Spleen (tissue), 11 donors: Measurements from ENCODE around the gene UGT1A7. TPM values are rescaled to one million over a fixed set of nuclear protein-coding genes. Genes with fewer than 3 reads are reported as not detected.
A peak's percentile ranks its signal among the peaks of the same experiment; 100 is the strongest.

Source experiments
- DNase-seq: peaks from one replicate; pipeline ENCODE4 v3.0.0-alpha.2; 2020
- H3K27ac ChIP-seq, 8 donors: fragments of 200-600 bp; sonication (generic) in 7 of 8; 1 replicate in 4 of 8; 2 replicates in 4 of 8; pipeline versions ENCODE4 v1.5.0 to v1.8.0; 2016 to 2021; ENCODE audit warnings: inconsistent platforms in 4 of 8, mild to moderate bottlenecking in 4 of 8, moderate library complexity in 1 of 8
- H3K27me3 ChIP-seq, 7 donors: fragments of 200-600 bp; sonication (generic) in 6 of 7; replicated peaks in 1 of 7; 1 replicate in 4 of 7; 2 replicates in 3 of 7; pipeline versions ENCODE4 v1.5.0 to v1.8.0; 2016 to 2021; ENCODE audit warnings: inconsistent platforms in 3 of 7, mild to moderate bottlenecking in 1 of 7
- H3K36me3 ChIP-seq, 6 donors: fragments of 200-600 bp; sonication (generic) in 5 of 6; 1 replicate in 4 of 6; 2 replicates in 2 of 6; pipeline versions ENCODE4 v1.5.0 to v1.8.0; 2016 to 2021; ENCODE audit warnings: inconsistent platforms in 2 of 6
- H3K4me1 ChIP-seq, 6 donors: fragments of 200-600 bp; sonication (generic) in 5 of 6; 1 replicate in 3 of 6; 2 replicates in 3 of 6; pipeline versions ENCODE4 v1.5.0 to v1.8.0; 2016 to 2021; ENCODE audit warnings: inconsistent platforms in 3 of 6
- H3K4me3 ChIP-seq, 8 donors: fragments of 200-600 bp; sonication (generic) in 7 of 8; 1 replicate in 4 of 8; 2 replicates in 4 of 8; pipeline versions ENCODE4 v1.5.0 to v1.8.0; 2016 to 2021; ENCODE audit warnings: inconsistent platforms in 4 of 8, mild to moderate bottlenecking in 4 of 8, moderate library complexity in 2 of 8
- H3K9me3 ChIP-seq, 8 donors: fragments of 200-600 bp; sonication (generic) in 7 of 8; 1 replicate in 4 of 8; 2 replicates in 4 of 8; pipeline versions ENCODE4 v1.5.0 to v1.8.0; 2016 to 2021; ENCODE audit warnings: inconsistent platforms in 4 of 8
- POLR2A ChIP-seq, 3 donors: fragments of 450-650 bp; IDR thresholded peaks; one replicate each; pipeline ENCODE4 v1.5.1; 2017; ENCODE audit warnings: antibody characterized with exemption in 3 of 3, mild to moderate bottlenecking in 1 of 3
- POLR2AphosphoS5 ChIP-seq, 3 donors: sonication (generic); formaldehyde crosslinking; IDR thresholded peaks; one replicate each; pipeline ENCODE4 v1.5.1; 2017; ENCODE audit warnings: antibody characterized with exemption in 3 of 3
- WGBS, 5 donors: extraction: QIAGEN DNeasy Blood & Tissue Kit in 3 of 5; methylation state at CpG; one replicate each; pipeline versions ENCODE4 v1.1.5 to v1.1.7; 2013 to 2018; 5-methylcytosine and 5-hydroxymethylcytosine counted together
- intact Hi-C: fragments of 100-400 bp; cut with DNase I; formaldehyde crosslinking; loops from one replicate; pipeline ENCODE4 v1.15.0; 2023; ENCODE audit warnings: low total_unique reads
- polyA plus RNA-seq, 3 donors: library from polyadenylated mRNA; stranded (reverse); fragments of 200-250 nt; gene quantifications; one replicate each; pipeline ENCODE4 v1.2.1, GENCODE V29; 2013
- total RNA-seq, 7 donors: library from RNA; depleted of rRNA in 3 of 7; stranded (reverse); fragments of >200 nt in 3 of 7; fragmentation: NEBNext Ultra II Directional in 4 of 7; extraction: Animal tissue kit (Norgen Biotek cat#: 25700) in 4 of 7; gene quantifications; one replicate each; pipeline versions ENCODE4 v1.1.0 to v1.2.1, GENCODE V29; 2016 to 2021
- TF ChIP-seq, protein P1 (sequence below), 11 experiments: fragments of 200-600 bp in 7 of 11; fragments of 450-650 bp in 4 of 11; sonication (generic) in 4 of 11; IDR thresholded peaks in 8 of 11; conservative IDR thresholded peaks in 3 of 11; 1 replicate in 7 of 11; 2 replicates in 4 of 11; pipeline versions ENCODE4 v1.4.0 to v1.8.0; 2016 to 2021; ENCODE audit warnings: antibody characterized with exemption in 11 of 11, inconsistent platforms in 4 of 11, mild to moderate bottlenecking in 1 of 11
- donor health status: healthy with polysubstance abuse.
- donor health status: DM: no; HTN: no; CAD: no; lungs with moderate emphysema.
- donor health status: DM: no; HTN: no; CAD: no.
- donor health status: Bipolar disorder and iron deficiency.
- donor health status: healthy.
- donor health status: DM: no; HTN: no; CAD: no.
- donor health status: DM: yes; HTN: yes; CAD: no.

UGT1A7 gene
- total and polyA plus RNA-seq, 10 donors = 0.03 TPM; not detected in 9

DNA sequence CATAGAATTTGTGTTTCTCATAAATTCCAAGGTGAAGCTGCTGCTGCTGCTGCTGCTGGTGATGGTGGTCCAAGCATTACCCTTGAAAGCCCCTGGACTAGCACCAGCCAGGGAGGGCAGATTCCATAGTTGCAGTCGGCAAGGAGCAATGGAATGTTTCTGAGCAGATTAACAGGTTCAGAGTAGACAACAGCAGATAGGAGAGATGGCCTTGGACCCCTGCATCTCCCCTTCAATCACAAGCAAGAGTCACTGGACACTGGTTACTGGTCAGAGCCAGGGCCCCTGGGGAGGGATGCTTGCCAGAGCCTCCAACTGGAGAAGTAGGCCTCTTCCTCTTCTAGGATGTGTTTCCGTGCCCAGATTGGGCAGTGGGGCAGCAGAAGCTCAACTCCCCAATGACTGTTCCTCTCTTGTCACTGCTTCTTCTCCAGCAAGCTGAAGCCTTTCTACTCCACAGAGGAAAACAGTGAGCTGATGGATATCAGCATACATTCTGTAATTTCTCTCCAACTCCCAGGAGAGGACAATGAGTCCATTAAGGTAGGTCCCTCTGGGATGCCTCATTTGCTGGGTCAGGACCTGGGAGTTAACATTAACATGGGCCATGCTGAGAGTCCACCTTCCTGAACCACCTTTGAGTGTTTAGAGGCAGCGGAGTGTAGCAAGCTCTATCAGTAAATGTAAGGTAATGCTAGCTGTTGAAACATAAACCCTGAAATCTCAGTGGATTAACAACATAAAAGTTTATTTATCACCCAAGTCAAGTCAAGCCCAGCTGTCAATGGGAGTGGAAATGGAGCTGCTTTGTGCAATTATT lies 131.7 kb downstream of the UGT1A7 start:
- 78 to 89% (median 84%) methylated on average over 3 of the region's 3 CpGs for WGBS, 5 donors
- Histone ChIP-seq H3K4me1 (no peaks in the 10 kb centered on the region), H3K36me3 (no peaks in the 10 kb centered on the region), H3K9me3 (peaks cover 0 to 4% (median 0%) of the 10 kb centered on the region in 8 donors), H3K27me3 (peaks cover 0 to 35% (median 0%) of the 10 kb centered on the region in 7 donors), H3K4me3 (no peak overlapping the region), H3K27ac (no peak overlapping the region)
- DNase-seq = peak; percentile 16
- intact Hi-C loops = no loop called here
- TF ChIP-seq, protein P1, sequence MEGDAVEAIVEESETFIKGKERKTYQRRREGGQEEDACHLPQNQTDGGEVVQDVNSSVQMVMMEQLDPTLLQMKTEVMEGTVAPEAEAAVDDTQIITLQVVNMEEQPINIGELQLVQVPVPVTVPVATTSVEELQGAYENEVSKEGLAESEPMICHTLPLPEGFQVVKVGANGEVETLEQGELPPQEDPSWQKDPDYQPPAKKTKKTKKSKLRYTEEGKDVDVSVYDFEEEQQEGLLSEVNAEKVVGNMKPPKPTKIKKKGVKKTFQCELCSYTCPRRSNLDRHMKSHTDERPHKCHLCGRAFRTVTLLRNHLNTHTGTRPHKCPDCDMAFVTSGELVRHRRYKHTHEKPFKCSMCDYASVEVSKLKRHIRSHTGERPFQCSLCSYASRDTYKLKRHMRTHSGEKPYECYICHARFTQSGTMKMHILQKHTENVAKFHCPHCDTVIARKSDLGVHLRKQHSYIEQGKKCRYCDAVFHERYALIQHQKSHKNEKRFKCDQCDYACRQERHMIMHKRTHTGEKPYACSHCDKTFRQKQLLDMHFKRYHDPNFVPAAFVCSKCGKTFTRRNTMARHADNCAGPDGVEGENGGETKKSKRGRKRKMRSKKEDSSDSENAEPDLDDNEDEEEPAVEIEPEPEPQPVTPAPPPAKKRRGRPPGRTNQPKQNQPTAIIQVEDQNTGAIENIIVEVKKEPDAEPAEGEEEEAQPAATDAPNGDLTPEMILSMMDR (IDR thresholded peaks at IDR 0.05 in 8 of 11, conservative IDR thresholded peaks at IDR 0.05 in 3 of 11) = no peak
- TF ChIP-seq POLR2AphosphoS5 (IDR thresholded peaks at IDR 0.05) = no peak
- TF ChIP-seq POLR2A (IDR thresholded peaks at IDR 0.05) = no peak

DNA sequence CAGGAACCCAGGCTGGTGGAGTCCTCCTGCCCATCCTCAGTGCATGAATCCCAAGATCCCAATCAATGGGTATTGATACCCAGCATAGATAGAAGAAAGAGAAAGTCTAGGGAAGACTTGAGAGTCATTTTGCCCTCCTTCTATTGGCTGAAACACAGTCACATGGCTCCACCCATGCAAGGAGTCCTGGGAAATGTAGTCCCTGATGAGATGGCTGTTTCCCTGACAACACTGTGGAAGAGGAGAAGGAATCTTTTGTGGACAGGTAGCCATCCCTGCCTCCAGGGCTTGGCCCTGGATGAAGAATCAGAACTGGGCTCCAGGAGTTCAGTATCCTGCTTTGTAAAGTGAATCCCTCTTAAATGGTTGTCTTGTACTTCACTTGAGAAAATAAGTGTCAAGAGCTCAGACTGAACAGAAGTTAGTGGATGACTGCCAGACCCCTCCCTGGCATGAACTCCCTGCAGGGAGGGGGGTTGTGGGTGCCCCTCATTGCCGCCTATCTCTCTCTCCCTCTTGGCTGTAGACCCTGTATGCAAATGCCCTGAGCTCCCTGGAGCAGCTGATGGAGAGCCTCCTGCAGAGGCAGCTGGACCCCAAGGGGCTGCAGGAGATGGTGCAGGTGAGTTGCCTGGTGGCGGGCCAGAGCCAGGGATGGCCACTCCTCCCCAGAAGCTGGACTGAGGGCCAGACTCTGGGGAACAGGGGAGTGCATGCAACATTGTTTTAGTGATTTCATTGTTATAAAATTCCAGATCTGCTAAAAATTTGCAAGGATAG lies 132.5 kb downstream of the UGT1A7 start:
- WGBS, 5 donors = 61 to 86% (median 74%) methylated on average over 2 of the region's 2 CpGs
- DNase-seq = peak; percentile 73
- Histone ChIP-seq H3K4me3 (no peak overlapping the region), H3K4me1 (no peaks in the 10 kb centered on the region), H3K9me3 (peaks cover 0 to 4% (median 0%) of the 10 kb centered on the region in 8 donors), H3K27ac (no peak overlapping the region), H3K27me3 (peaks cover 0 to 28% (median 0%) of the 10 kb centered on the region in 7 donors), H3K36me3 (no peaks in the 10 kb centered on the region)
- intact Hi-C loops = no loop called here
- TF ChIP-seq POLR2A (IDR thresholded peaks at IDR 0.05) = no peak
- TF ChIP-seq, protein P1 (IDR thresholded peaks at IDR 0.05 in 8 of 11, conservative IDR thresholded peaks at IDR 0.05 in 3 of 11) = no peak
- TF ChIP-seq POLR2AphosphoS5 (IDR thresholded peaks at IDR 0.05) = no peak

DNA sequence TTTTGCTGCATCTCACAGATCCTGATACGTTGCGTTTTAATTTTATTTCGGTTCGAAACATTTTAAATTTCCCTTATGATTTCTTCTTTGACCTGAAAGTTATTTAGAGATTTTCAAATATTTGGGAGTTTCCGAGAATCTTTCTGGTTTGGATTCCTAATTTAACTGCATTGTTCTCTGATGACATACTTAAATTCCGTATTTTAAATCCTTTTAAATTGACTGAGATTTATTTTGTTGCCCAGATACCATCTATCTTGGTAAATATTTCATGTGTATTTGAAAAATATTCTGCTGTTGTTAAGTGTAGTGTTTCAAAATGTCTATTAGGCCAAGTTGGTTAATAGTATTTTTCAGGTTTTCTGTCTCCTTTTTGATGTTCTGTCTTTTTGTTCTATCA lies 134.2 kb downstream of the UGT1A7 start:
- intact Hi-C loops = no loop called here
- WGBS, 5 donors = 71 to 94% (median 79%) methylated on average over 6 of the region's 6 CpGs
- DNase-seq = no peak
- Histone ChIP-seq H3K4me3 (no peak overlapping the region), H3K27me3 (peaks cover 0 to 24% (median 0%) of the 10 kb centered on the region in 7 donors), H3K27ac (no peak overlapping the region), H3K36me3 (no peaks in the 10 kb centered on the region), H3K4me1 (no peaks in the 10 kb centered on the region), H3K9me3 (peaks cover 0 to 4% (median 0%) of the 10 kb centered on the region in 8 donors)
- TF ChIP-seq POLR2AphosphoS5 (IDR thresholded peaks at IDR 0.05) (no peak), POLR2A (IDR thresholded peaks at IDR 0.05) (no peak)
- TF ChIP-seq, protein P1 (IDR thresholded peaks at IDR 0.05 in 8 of 11, conservative IDR thresholded peaks at IDR 0.05 in 3 of 11) = no peak

DNA sequence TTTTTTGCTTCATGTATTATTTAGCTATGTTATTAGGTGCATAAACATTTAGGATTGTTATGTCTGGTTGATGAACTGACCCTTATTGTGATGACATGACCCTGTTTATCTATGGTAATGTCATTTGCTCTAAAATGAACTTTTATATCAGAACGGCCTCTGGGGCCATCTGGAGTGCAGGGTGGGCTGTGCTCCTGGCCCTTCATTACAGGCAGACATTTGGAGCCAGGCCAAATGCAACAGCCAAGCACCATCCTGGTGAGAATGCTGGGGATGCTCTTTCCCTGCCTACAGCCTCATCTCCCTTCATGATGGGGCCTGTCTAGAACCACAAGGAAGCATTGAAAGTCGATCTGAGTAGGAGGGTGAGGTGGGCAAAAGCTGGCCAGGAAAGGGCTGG lies 134.6 kb downstream of the UGT1A7 start:
- peak; percentile 22 for DNase-seq
- Histone ChIP-seq H3K27ac (no peak overlapping the region), H3K4me1 (no peaks in the 10 kb centered on the region), H3K27me3 (peaks cover 0 to 20% (median 0%) of the 10 kb centered on the region in 7 donors), H3K9me3 (peaks cover 0 to 4% (median 0%) of the 10 kb centered on the region in 8 donors), H3K36me3 (no peaks in the 10 kb centered on the region), H3K4me3 (no peak overlapping the region)
- intact Hi-C loops = no loop called here
- TF ChIP-seq, protein P1 (IDR thresholded peaks at IDR 0.05 in 8 of 11, conservative IDR thresholded peaks at IDR 0.05 in 3 of 11) = no peak
- TF ChIP-seq POLR2AphosphoS5 (IDR thresholded peaks at IDR 0.05) = no peak
- no peak for TF ChIP-seq POLR2A (IDR thresholded peaks at IDR 0.05)
- 54 to 75% (median 68%) methylated on average over 2 of the region's 2 CpGs for WGBS, 5 donors
